ENCODE data around the gene PPIA.

- TF ChIP-seq POLR2A (IDR thresholded peaks at IDR 0.05) = no peak
- no peak for TF ChIP-seq CTCF (IDR thresholded peaks at IDR 0.05)
Measured at GRCh38 chr7:44793919-44794318, 2.6 kb upstream of the PPIA start.

All from gastroesophageal sphincter (tissue), 3 donors.